ENCODE measurements around the gene GKN1. TPM values are rescaled to one million over a fixed set of nuclear protein-coding genes. Genes with fewer than 3 reads are reported as not detected.

The GKN1 gene
- total RNA-seq, 1 experiment from 2014 or later = not detected

DNA sequence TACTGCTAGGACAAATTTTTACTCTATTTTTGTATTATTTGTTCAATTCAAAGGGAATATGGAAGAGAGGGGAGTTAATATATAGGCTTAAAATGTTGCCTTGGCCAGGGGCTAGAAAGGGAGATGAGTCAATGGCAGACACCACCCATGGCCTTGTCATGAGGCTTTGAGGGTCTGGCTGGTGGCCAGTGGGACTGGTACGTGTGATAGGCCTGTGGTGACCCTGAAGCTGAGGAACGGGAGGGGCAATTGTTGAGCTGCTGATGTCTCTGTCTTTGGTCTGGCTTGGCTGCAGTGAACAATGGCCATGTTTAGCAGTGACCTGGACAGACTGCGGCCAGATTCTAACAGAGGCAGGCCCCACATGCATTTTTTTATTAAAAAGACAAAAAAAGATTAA, 18.5 kb downstream of the GKN1 start:
- Histone ChIP-seq H2BK120ac (ENCODE audit: low read depth, low read length, poor library complexity, severe bottlenecking) (no peak overlapping the region), H3K79me1 (ENCODE audit: insufficient read depth, low read depth, low read length, poor library complexity, severe bottlenecking) (no peaks in the 10 kb centered on the region), H3K9ac (ENCODE audit: extremely low read depth, insufficient read length, low read length) (no peak overlapping the region), H3K56ac (ENCODE audit: insufficient read length, low read depth, low read length) (no peak overlapping the region), H4K20me1 (ENCODE audit: control insufficient read depth, insufficient read depth, insufficient read length) (no peaks in the 10 kb centered on the region), H3K18ac (ENCODE audit: insufficient read length, low read depth, low read length) (no peak overlapping the region), H4K8ac (replicated peaks; ENCODE audit: insufficient read length, low read depth, low read length) (no peak overlapping the region), H3T11ph (ENCODE audit: low read length) (no peak overlapping the region), H3K14ac (ENCODE audit: insufficient read depth, low read length) (no peak overlapping the region), H4K91ac (ENCODE audit: insufficient read length, low read depth, low read length) (no peak overlapping the region), H3K4me1 (ENCODE audit: insufficient read depth, low read length) (no peaks in the 10 kb centered on the region), H2AK5ac (ENCODE audit: insufficient read length, low read length) (no peak overlapping the region), H3K79me2 (ENCODE audit: insufficient read depth, low read length) (no peaks in the 10 kb centered on the region), H3K27ac (ENCODE audit: insufficient read length, low read depth, low read length) (no peak overlapping the region), H3K27me3 (ENCODE audit: insufficient read depth, low read length) (no peaks in the 10 kb centered on the region), H2BK20ac (ENCODE audit: low read depth, low read length, poor library complexity, severe bottlenecking) (no peak overlapping the region), H3K23ac (ENCODE audit: insufficient read length, low read depth, low read length) (no peak overlapping the region), H2BK5ac (ENCODE audit: insufficient read length, low read length) (no peak overlapping the region), H3K4ac (ENCODE audit: low read depth, low read length) (no peak overlapping the region), H4K5ac (ENCODE audit: insufficient read length, low read depth, low read length) (no peak overlapping the region), H2BK12ac (ENCODE audit: insufficient read length, low read depth, low read length) (no peak overlapping the region), H2BK15ac (ENCODE audit: low read depth, low read length) (no peak overlapping the region), H2AFZ (ENCODE audit: low read length) (no peak overlapping the region), H3K9me3 (ENCODE audit: control insufficient read depth, low read depth, low read length) (no peaks in the 10 kb centered on the region), H3K23me2 (ENCODE audit: insufficient read length, low read depth, low read length, poor library complexity, severe bottlenecking) (no peaks in the 10 kb centered on the region), H3K4me2 (ENCODE audit: insufficient read depth, insufficient read length, low read length) (no peak overlapping the region)
- no CpG with 5 or more reads among the region's 3 CpGs for WGBS (ENCODE audit: extremely low coverage, insufficient read length, low lambda C conversion rate)
- peaks cover 6% of the 10 kb centered on the region for H3K27me3 Mint-ChIP-seq (ENCODE audit: low read depth)
- DNase-seq = no peak
- no peaks in the 10 kb centered on the region for H3K4me1 Mint-ChIP-seq
- no peaks in the 10 kb centered on the region; a peak in 1 of 7 replicates for H3K36me3 Mint-ChIP-seq (ENCODE audit: insufficient read depth in 1 of 3, low read depth in 3 of 3)
- H3K27ac Mint-ChIP-seq = no peak overlapping the region
- no peak overlapping the region for H3K4me3 Mint-ChIP-seq
- TF ChIP-seq, protein P1, sequence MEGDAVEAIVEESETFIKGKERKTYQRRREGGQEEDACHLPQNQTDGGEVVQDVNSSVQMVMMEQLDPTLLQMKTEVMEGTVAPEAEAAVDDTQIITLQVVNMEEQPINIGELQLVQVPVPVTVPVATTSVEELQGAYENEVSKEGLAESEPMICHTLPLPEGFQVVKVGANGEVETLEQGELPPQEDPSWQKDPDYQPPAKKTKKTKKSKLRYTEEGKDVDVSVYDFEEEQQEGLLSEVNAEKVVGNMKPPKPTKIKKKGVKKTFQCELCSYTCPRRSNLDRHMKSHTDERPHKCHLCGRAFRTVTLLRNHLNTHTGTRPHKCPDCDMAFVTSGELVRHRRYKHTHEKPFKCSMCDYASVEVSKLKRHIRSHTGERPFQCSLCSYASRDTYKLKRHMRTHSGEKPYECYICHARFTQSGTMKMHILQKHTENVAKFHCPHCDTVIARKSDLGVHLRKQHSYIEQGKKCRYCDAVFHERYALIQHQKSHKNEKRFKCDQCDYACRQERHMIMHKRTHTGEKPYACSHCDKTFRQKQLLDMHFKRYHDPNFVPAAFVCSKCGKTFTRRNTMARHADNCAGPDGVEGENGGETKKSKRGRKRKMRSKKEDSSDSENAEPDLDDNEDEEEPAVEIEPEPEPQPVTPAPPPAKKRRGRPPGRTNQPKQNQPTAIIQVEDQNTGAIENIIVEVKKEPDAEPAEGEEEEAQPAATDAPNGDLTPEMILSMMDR (conservative IDR thresholded peaks at IDR 0.05) = no peak
- no peaks in the 10 kb centered on the region for H3K9me3 Mint-ChIP-seq
